NB4 (cell line): ENCODE results near the gene SLC34A1.

Source experiments
- DNase-seq: peaks from one replicate; pipeline ENCODE4 v3.0.0; 2010; ENCODE audit warnings: low read depth
- H3K4me3 ChIP-seq: one replicate; pipeline ENCODE4 v1.5.1; 2011; ENCODE audit warnings: mild to moderate bottlenecking, low read depth, low read length, moderate library complexity
- CTCF ChIP-seq: IDR thresholded peaks from one replicate; pipeline ENCODE4 v1.5.1; 2012; ENCODE audit warnings: low read depth, low read length
- MAX ChIP-seq: IDR thresholded peaks from 2 replicates; pipeline ENCODE4 v1.6.1; 2011; ENCODE audit warnings: low read depth, low read length
- MYC ChIP-seq: IDR thresholded peaks from 2 replicates; pipeline ENCODE4 v1.6.1; 2011; ENCODE audit warnings: low read depth, low read length
- POLR2A ChIP-seq: IDR thresholded peaks from 2 replicates; pipeline ENCODE4 v1.6.1; 2011; ENCODE audit warnings: mild to moderate bottlenecking; ENCODE audit not compliant: insufficient read length; ENCODE audit errors: extremely low read depth

The SLC34A1 gene

GRCh38 chr5:177445052-177445916 is 61.0 kb downstream of the SLC34A1 start:
- no peak for TF ChIP-seq MAX
- no peak for TF ChIP-seq MYC
- no peak for TF ChIP-seq CTCF
- TF ChIP-seq POLR2A: no peak
- DNase-seq: peak; percentile 49
- no peak overlapping the region for H3K4me3 ChIP-seq

- peak overlapping the region; percentile 54 for H3K4me3 ChIP-seq
- DNase-seq: no peak
- no peak for TF ChIP-seq CTCF
- TF ChIP-seq MAX: no peak
- no peak for TF ChIP-seq POLR2A
- no peak for TF ChIP-seq MYC
These were observed 61.6 kb downstream of the SLC34A1 start for GRCh38 chr5:177445917-177446199.

GRCh38 chr5:177446200-177447065 is 62.2 kb downstream of the SLC34A1 start, which contains the start of gene PRR7:
Gene PRR7, plus strand, starts transcription at chr5:177446814. Its CDS starts 8,254 bp downstream, at chr5:177455068.
- peak; percentile 80 for DNase-seq
- peak within 1 kb of the TSS; percentile 55 for H3K4me3 ChIP-seq
- no peak for TF ChIP-seq MYC
- peak; percentile 10; the same call in 1 of the 2 replicates for TF ChIP-seq MAX
- TF ChIP-seq POLR2A: peak; percentile 28
- no peak for TF ChIP-seq CTCF

- TF ChIP-seq MAX: peak; percentile 68
- peak; percentile 79 for TF ChIP-seq MYC
- no peak for TF ChIP-seq POLR2A
- TF ChIP-seq CTCF: no peak
- DNase-seq: peak; percentile 78
- peak overlapping the region; percentile 55 for H3K4me3 ChIP-seq
These were observed 62.9 kb downstream of the SLC34A1 start for GRCh38 chr5:177447066-177447610.

GRCh38 chr5:177447611-177448243 is 63.5 kb downstream of the SLC34A1 start:
- TF ChIP-seq POLR2A (no peak), MYC (peak; percentile 66; the same call in 1 of the 2 replicates)
- peak overlapping the region; percentile 55 for H3K4me3 ChIP-seq
- DNase-seq: peak; percentile 82
